ENCODE results near the gene HOXD1.

- no peak for TF ChIP-seq CTCF (IDR thresholded peaks at IDR 0.05)
- no peak for TF ChIP-seq POLR2A (IDR thresholded peaks at IDR 0.05)
These were observed 33.0 kb upstream of the HOXD1 start for GRCh38 chr2:176155356-176156044.
